K562 (cell line): ENCODE data around the gene SLC30A4. TPM values are rescaled to one million over a fixed set of nuclear protein-coding genes. Genes with fewer than 3 reads are reported as not detected.
A peak's percentile ranks its signal among the peaks of the same experiment; 100 is the strongest.

Experiments
- ATAC-seq: fragments of 200-7000 bp; cut with Tn5 transposase; 3 replicates; pipeline ENCODE4 v1.9.1; 2020; ENCODE audit warnings: moderate library complexity
- BruUV-seq: library from RNA; stranded (reverse); fragments of 400-500 nt; replicated peaks from 2 replicates; lab custom pipeline; 2021; lab: Mats Ljungman, UMichigan
- CTCF ChIA-PET: fragments of 300-600 bp; formaldehyde crosslinking; extraction: SDS; loops from one replicate; lab custom pipeline; 2021; ENCODE audit warnings: low intra/inter-chr PET ratio; lab: Yijun Ruan, JAX
- POLR2A ChIA-PET: fragments of 300-600, 350-650 bp; sonication (Branson Sonifier 250); formaldehyde crosslinking; extraction: SDS; loops from one replicate; lab custom pipeline; 2021; ENCODE audit warnings: antibody characterized with exemption, inconsistent platforms; lab: Yijun Ruan, JAX
- DNase-seq, 4 experiments: peaks; one replicate each; pipeline versions ENCODE4 v3.0.0 to v3.0.0-alpha.2; 2011 to 2018; ENCODE audit warnings: low spot score in 3 of 4, mixed read lengths in 3 of 4; ENCODE audit errors: extremely low read depth in 1 of 4
- FAIRE-seq: peaks from 2 replicates; lab custom pipeline; 2011; peaks lifted over from hg19 to GRCh38; lab: Jason Lieb, UNC
- H2AFZ ChIP-seq: 2 replicates; pipeline ENCODE4 v1.6.0; 2011; ENCODE audit warnings: low read depth, low read length, control low read depth, inconsistent platforms
- H3K27ac ChIP-seq: fragments of 200-600 bp; 3 replicates; pipeline ENCODE4 v1.8.0; 2011; ENCODE audit warnings: low read depth, mild to moderate bottlenecking, control low read depth, inconsistent platforms, low read length, moderate library complexity, mixed read lengths; ENCODE audit errors: extremely low read depth
- H3K27me3 ChIP-seq, 2 experiments: fragments of 300-600 bp in 1 of 2; 2 replicates in 1 of 2; 3 replicates in 1 of 2; pipeline versions ENCODE4 v1.6.0 to v1.8.0; 2011; ENCODE audit warnings: inconsistent platforms in 2 of 2, low read length in 2 of 2, mild to moderate bottlenecking in 1 of 2, mixed read lengths in 1 of 2, moderate library complexity in 1 of 2; ENCODE audit not compliant: control insufficient read depth in 2 of 2, insufficient read depth in 2 of 2
- H3K36me3 ChIP-seq: fragments of 300-600 bp; 3 replicates; pipeline ENCODE4 v1.8.0; 2011; ENCODE audit warnings: mild to moderate bottlenecking, low read length, inconsistent platforms; ENCODE audit not compliant: control insufficient read depth, insufficient read depth
- H3K4me1 ChIP-seq, 2 experiments: fragments of 200-600 bp in 1 of 2; replicated peaks in 1 of 2; 2 replicates in 1 of 2; 3 replicates in 1 of 2; pipeline versions ENCODE4 v1.5.1 to v1.8.0; 2011; ENCODE audit warnings: inconsistent platforms in 2 of 2, low read length in 2 of 2, mild to moderate bottlenecking in 1 of 2, mixed read lengths in 1 of 2, moderate library complexity in 1 of 2; ENCODE audit not compliant: control insufficient read depth in 2 of 2, insufficient read depth in 2 of 2
- H3K4me2 ChIP-seq: 2 replicates; pipeline ENCODE4 v1.6.1; 2011; ENCODE audit warnings: low read length, control low read depth, inconsistent platforms, mixed read lengths; ENCODE audit not compliant: insufficient read depth
- H3K4me3 ChIP-seq: fragments of 200-600 bp; sonication (generic), shearing (Covaris generic); 2 replicates; pipeline ENCODE4 v1.5.1; 2016; ENCODE audit warnings: control low read depth, inconsistent platforms
- H3K79me2 ChIP-seq: fragments of 200-600 bp; 3 replicates; pipeline ENCODE4 v1.8.0; 2011; ENCODE audit warnings: low read length, inconsistent platforms; ENCODE audit not compliant: control insufficient read depth, insufficient read depth
- H3K9ac ChIP-seq, 2 experiments: 2 replicates each; pipeline versions ENCODE4 v1.6.0 to v1.6.1; 2011; ENCODE audit warnings: low read depth in 2 of 2, low read length in 2 of 2, control low read depth in 1 of 2, inconsistent platforms in 1 of 2, mild to moderate bottlenecking in 1 of 2, mixed read lengths in 1 of 2; ENCODE audit not compliant: insufficient read depth in 1 of 2
- H3K9me1 ChIP-seq: one replicate; pipeline ENCODE4 v1.6.0; 2011; ENCODE audit warnings: inconsistent platforms, mild to moderate bottlenecking, low read length, moderate library complexity; ENCODE audit not compliant: control insufficient read depth, insufficient read depth
- H3K9me3 ChIP-seq: replicated peaks from 2 replicates; pipeline ENCODE4 v1.5.1; 2011; ENCODE audit warnings: low read depth, low read length, inconsistent platforms; ENCODE audit not compliant: control insufficient read depth, insufficient read depth
- H4K20me1 ChIP-seq: replicated peaks from 2 replicates; pipeline ENCODE4 v1.6.1; 2011; ENCODE audit warnings: low read length, inconsistent platforms, mixed read lengths; ENCODE audit not compliant: control insufficient read depth, insufficient read depth
- CEBPZ ChIP-seq: fragments of 150-350 bp; IDR thresholded peaks from 2 replicates; pipeline ENCODE4 v1.6.1; 2014; ENCODE audit warnings: low read depth, mild to moderate bottlenecking, low read length, borderline replicate concordance
- DIDO1 ChIP-seq: fragments of 450-650 bp; IDR thresholded peaks from 2 replicates; pipeline ENCODE4 v1.6.1; 2016; ENCODE audit warnings: low read depth, missing biosample characterization, missing genetic modification characterization
- ETV1 ChIP-seq: fragments of 450-650 bp; conservative IDR thresholded peaks from 2 replicates; pipeline ENCODE4 v1.6.1; 2016; ENCODE audit warnings: missing genetic modification characterization, control low read depth, low read depth, missing compliant biosample characterization
- FUS ChIP-seq: fragments of 200-400 bp; formaldehyde crosslinking; optimal IDR thresholded peaks from 2 replicates; pipeline ENCODE3; 2017; ENCODE audit warnings: low read depth, low read length
- KLF10 ChIP-seq: fragments of 250-450 bp; sonication (Bioruptor Pico); IDR thresholded peaks from 2 replicates; pipeline ENCODE4 v1.6.1; 2021; ENCODE audit warnings: matching md5 sums
- L3MBTL2 ChIP-seq: fragments of 450-650 bp; IDR thresholded peaks from 2 replicates; pipeline ENCODE4 v1.6.1; 2016; ENCODE audit warnings: mild to moderate bottlenecking, moderate library complexity
- MED1 ChIP-seq: sonication (generic); formaldehyde crosslinking; IDR thresholded peaks from 2 replicates; pipeline ENCODE4 v1.8.1; 2023; ENCODE audit warnings: missing genetic modification reagents, borderline replicate concordance
- NR3C1 ChIP-seq: sonication (generic); formaldehyde crosslinking; IDR thresholded peaks from 2 replicates; pipeline ENCODE4 v1.8.1; 2022; ENCODE audit warnings: missing genetic modification reagents
- POLR2B ChIP-seq: fragments of 450-650 bp; IDR thresholded peaks from 2 replicates; pipeline ENCODE4 v1.6.1; 2018; ENCODE audit warnings: low read depth; ENCODE audit not compliant: partially characterized antibody
- RBM14 ChIP-seq: fragments of 200-400 bp; formaldehyde crosslinking; IDR thresholded peaks from 2 replicates; pipeline ENCODE4 v1.6.1; 2018; ENCODE audit warnings: low read depth, mild to moderate bottlenecking, low read length, moderate library complexity, borderline replicate concordance; ENCODE audit not compliant: insufficient read depth
- TARDBP ChIP-seq: fragments of 450-650 bp; IDR thresholded peaks from 2 replicates; pipeline ENCODE4 v1.6.1; 2016
- TSHZ1 ChIP-seq: fragments of 250-450 bp; sonication (Bioruptor Pico); IDR thresholded peaks from 2 replicates; pipeline ENCODE4 v1.4.0; 2020; ENCODE audit warnings: mild to moderate bottlenecking, moderate library complexity
- ZFP1 ChIP-seq: fragments of 450-650 bp; formaldehyde crosslinking; IDR thresholded peaks from 2 replicates; pipeline ENCODE4 v1.4.0; 2020; ENCODE audit warnings: mild to moderate bottlenecking, mixed read lengths
- ZNF124 ChIP-seq: sonication (generic); formaldehyde crosslinking; IDR thresholded peaks from 2 replicates; pipeline ENCODE4 v1.8.1; 2022; ENCODE audit warnings: missing genetic modification reagents
- ZNF347 ChIP-seq: fragments of 450-650 bp; formaldehyde crosslinking; IDR thresholded peaks from 2 replicates; pipeline ENCODE4 v1.4.0; 2020; ENCODE audit warnings: low read depth, mild to moderate bottlenecking, moderate library complexity
- WGBS: fragments of 100-300 bp; shearing (Covaris generic); methylation state at CpG from one replicate; pipeline ENCODE4 v1.1.6; 2016; ENCODE audit warnings: low coverage, mixed read lengths; ENCODE audit not compliant: insufficient coverage; ENCODE audit errors: missing lambda C conversion rate; 5-methylcytosine and 5-hydroxymethylcytosine counted together
- in situ Hi-C: fragments of 300-500 bp; cut with MboI; formaldehyde crosslinking; loops from 4 replicates; pipeline ENCODE4 v1.15.0; 2018; ENCODE audit warnings: inconsistent platforms, mixed read lengths
- intact Hi-C: fragments of 100-400 bp; cut with micrococcal nuclease; formaldehyde crosslinking; loops from 2 replicates; pipeline ENCODE4 v1.14.2; 2022
- polyA plus RNA-seq, 8 experiments: library from polyadenylated mRNA; depleted of rRNA in 4 of 8; stranded (reverse) in 5 of 8; unstranded in 3 of 8; fragments of >200 nt; fragmentation: Nextera tagmentation in 2 of 8; fragmentation: Illumina TruSeq in 1 of 8; extraction: Ambion mirVana in 2 of 8; extraction: Trizol in 1 of 8; gene quantifications; 2 replicates each; pipeline versions ENCODE4 v1.2.1 to v1.2.3, GENCODE V29; 2011 to 2014; ENCODE audit warnings: inconsistent platforms in 1 of 8, missing spikeins in 1 of 8
- total RNA-seq, 7 experiments: library from RNA; depleted of rRNA in 6 of 7; stranded (reverse); fragments of >200 nt in 6 of 7; fragmentation: Illumina TruSeq in 2 of 7; extraction: Trizol in 2 of 7; gene quantifications; 2 replicates each; pipeline versions ENCODE4 v1.2.1 to v1.2.3, GENCODE V29; 2011 to 2021; ENCODE audit warnings: low replicate concordance in 1 of 7

The SLC30A4 gene
- total and polyA plus RNA-seq, 9 of the 15 experiments (the other 6 are each of a cell fraction or from before 2014, with no cell fraction given): 0.21 to 0.73 (median 0.36) TPM

- POLR2A ChIA-PET: interaction anchor here (2.3 kb wide), 1 partner anchor 40 kb away, joined by 7 read pairs; the partner anchor contains the start of gene BLOC1S6
- no peak for TF ChIP-seq ETV1 (tag)
- no peak for TF ChIP-seq TSHZ1 (CRISPR knock-in tag)
- TF ChIP-seq RBM14: no peak
- TF ChIP-seq FUS: no peak
- TF ChIP-seq ZNF124 (CRISPR knock-in tag): no peak
- no peak for TF ChIP-seq CEBPZ
- TF ChIP-seq TARDBP: no peak
- no peak for TF ChIP-seq POLR2B
- TF ChIP-seq ZNF347: no peak
- TF ChIP-seq MED1 (CRISPR knock-in tag): no peak
- no peak for TF ChIP-seq KLF10 (CRISPR knock-in tag)
- no peak for TF ChIP-seq NR3C1
- TF ChIP-seq ZFP1 (CRISPR knock-in tag): no peak
- TF ChIP-seq L3MBTL2: peak; percentile 21; the same call in 1 of the 2 replicates
- TF ChIP-seq DIDO1 (tag): no peak
Observed at GRCh38 chr15:45546789-45547188, 24.2 kb upstream of the SLC30A4 start.

More at GRCh38 chr15:45546789-45547188, 24.2 kb upstream of the SLC30A4 start:
- FAIRE-seq (peak; percentile 76), ATAC-seq (peak; percentile 81), DNase-seq (peak in 2 of 4 experiments; percentile 25 to 26)
- H3K4me2 ChIP-seq: peak overlapping the region; percentile 49
- no peaks in the 10 kb centered on the region for H3K79me2 ChIP-seq
- no peaks in the 10 kb centered on the region for H4K20me1 ChIP-seq
- no peaks in the 10 kb centered on the region for H3K9me1 ChIP-seq
- H3K36me3 ChIP-seq: no peaks in the 10 kb centered on the region
- in situ Hi-C loops (no loop called here), intact Hi-C loops (no loop called here)
- no TSS peak for BruUV-seq
- no peak overlapping the region for H3K4me3 ChIP-seq
- 39% methylated on average over 5 of the region's 7 CpGs for WGBS
- no peaks in the 10 kb centered on the region; the same call in 1 of the 2 replicates for H3K9me3 ChIP-seq
- CTCF ChIA-PET: no interaction called here
- H3K27me3 ChIP-seq: no peaks in the 10 kb centered on the region
- peak overlapping the region in 1 of 2 experiments; percentile 43; a peak in 1 of 4 replicates for H3K9ac ChIP-seq
- H2AFZ ChIP-seq: peak overlapping the region; percentile 93
- H3K27ac ChIP-seq: peak overlapping the region; percentile 45; the same call in 1 of the 3 replicates
- peaks cover 3 to 12% of the 10 kb centered on the region in 2 experiments; a peak in 4 of 5 replicates for H3K4me1 ChIP-seq
